CD14-positive monocyte (primary cell): ENCODE measurements around the gene OR13A1. TPM values are rescaled to one million over a fixed set of nuclear protein-coding genes. Genes with fewer than 3 reads are reported as not detected.

ENCODE experiments used
- DNase-seq, 3 donors: peaks; one replicate each; pipeline ENCODE4 v3.0.0-alpha.2; 2011 to 2022
- H2AFZ ChIP-seq: 2 replicates; pipeline ENCODE4 v1.6.0; 2012; ENCODE audit warnings: mild to moderate bottlenecking, low read depth, low read length, inconsistent platforms; ENCODE audit not compliant: insufficient read depth, poor library complexity, severe bottlenecking
- H3K27ac ChIP-seq, 2 donors: 1 replicate in 1 of 2; 2 replicates in 1 of 2; pipeline ENCODE4 v1.5.1; 2012 to 2013; ENCODE audit warnings: low read length in 2 of 2, control low read depth in 1 of 2, inconsistent platforms in 1 of 2, low read depth in 1 of 2, mild to moderate bottlenecking in 1 of 2
- H3K27me3 ChIP-seq, 2 donors: one replicate each; pipeline versions ENCODE4 v1.6.0 to v1.6.1; 2011 to 2013; ENCODE audit warnings: low read length in 2 of 2; ENCODE audit not compliant: control insufficient read depth in 2 of 2, insufficient read depth in 2 of 2
- H3K36me3 ChIP-seq, 2 donors: replicated peaks in 1 of 2; 1 replicate in 1 of 2; 2 replicates in 1 of 2; pipeline versions ENCODE4 v1.5.1 to v1.6.1; 2012 to 2013; ENCODE audit warnings: low read length in 2 of 2, control low read depth in 1 of 2, inconsistent platforms in 1 of 2, mild to moderate bottlenecking in 1 of 2; ENCODE audit not compliant: insufficient read depth in 2 of 2, control insufficient read depth in 1 of 2
- H3K4me1 ChIP-seq, 2 donors: 1 replicate in 1 of 2; 2 replicates in 1 of 2; pipeline versions ENCODE4 v1.5.1 to v1.6.1; 2012 to 2013; ENCODE audit warnings: low read length in 2 of 2, control low read depth in 1 of 2, inconsistent platforms in 1 of 2, mild to moderate bottlenecking in 1 of 2, moderate library complexity in 1 of 2; ENCODE audit not compliant: insufficient read depth in 2 of 2, control insufficient read depth in 1 of 2
- H3K4me2 ChIP-seq: replicated peaks from 2 replicates; pipeline ENCODE3; 2012; ENCODE audit warnings: low read length, moderate library complexity, mild to moderate bottlenecking; ENCODE audit not compliant: poor library complexity, severe bottlenecking; ENCODE audit errors: extremely low read depth
- H3K4me3 ChIP-seq, 3 experiments: fragments of 200-600 bp in 1 of 3; sonication (generic) in 1 of 3; replicated peaks in 1 of 3; 1 replicate in 2 of 3; 2 replicates in 1 of 3; pipeline ENCODE4 v1.5.1; 2011 to 2013; ENCODE audit warnings: low read length in 3 of 3, mild to moderate bottlenecking in 3 of 3, control low read depth in 2 of 3, low read depth in 2 of 3, inconsistent platforms in 1 of 3, moderate library complexity in 1 of 3
- H3K79me2 ChIP-seq: 2 replicates; pipeline ENCODE4 v1.6.0; 2012; ENCODE audit warnings: mild to moderate bottlenecking, control low read depth, inconsistent platforms, low read length, moderate library complexity; ENCODE audit not compliant: insufficient read depth
- H3K9ac ChIP-seq: 2 replicates; pipeline ENCODE4 v1.6.0; 2017; ENCODE audit warnings: low read length, mild to moderate bottlenecking; ENCODE audit not compliant: insufficient read depth, poor library complexity, severe bottlenecking
- H3K9me3 ChIP-seq, 2 donors: replicated peaks in 1 of 2; 1 replicate in 1 of 2; 2 replicates in 1 of 2; pipeline versions ENCODE4 v1.5.1 to v1.6.1; 2012 to 2013; ENCODE audit warnings: low read length in 2 of 2, control low read depth in 1 of 2; ENCODE audit not compliant: control insufficient read depth in 1 of 2, insufficient read depth in 1 of 2
- H4K20me1 ChIP-seq: 2 replicates; pipeline ENCODE4 v1.6.0; 2012; ENCODE audit warnings: mild to moderate bottlenecking, low read length, control low read depth, moderate library complexity; ENCODE audit not compliant: insufficient read depth
- H3K27ac Mint-ChIP-seq, 7 donors: one replicate each; pipeline ENCODE4 v1.8.0; 2020; ENCODE audit warnings: mild to moderate bottlenecking in 7 of 7, mixed read lengths in 7 of 7, moderate library complexity in 6 of 7, inconsistent platforms in 2 of 7
- H3K27me3 Mint-ChIP-seq, 3 donors: one replicate each; pipeline ENCODE4 v1.8.0; 2021 to 2022; ENCODE audit warnings: low read depth in 3 of 3, mild to moderate bottlenecking in 3 of 3, mixed read lengths in 3 of 3, moderate library complexity in 3 of 3, inconsistent platforms in 1 of 3
- H3K36me3 Mint-ChIP-seq, 2 donors: one replicate each; pipeline ENCODE4 v1.8.0; 2020; ENCODE audit warnings: mixed read lengths in 2 of 2, inconsistent platforms in 1 of 2, mild to moderate bottlenecking in 1 of 2
- H3K4me1 Mint-ChIP-seq: one replicate; pipeline ENCODE4 v1.8.0; 2020; ENCODE audit warnings: mild to moderate bottlenecking, mixed read lengths
- H3K4me3 Mint-ChIP-seq, 2 donors: one replicate each; pipeline ENCODE4 v1.8.0; 2020; ENCODE audit warnings: mild to moderate bottlenecking in 2 of 2, mixed read lengths in 2 of 2, moderate library complexity in 1 of 2
- H3K9me3 Mint-ChIP-seq, 7 donors: one replicate each; pipeline ENCODE4 v1.8.0; 2020 to 2022; ENCODE audit warnings: mixed read lengths in 7 of 7, mild to moderate bottlenecking in 6 of 7, moderate library complexity in 6 of 7, inconsistent platforms in 2 of 7
- WGBS: methylation state at CpG from one replicate; pipeline ENCODE4 v1.1.5; 2013; ENCODE audit warnings: missing lambda C conversion rate; ENCODE audit not compliant: insufficient coverage; 5-methylcytosine and 5-hydroxymethylcytosine counted together
- intact Hi-C, 2 donors: fragments of 100-400 bp; cut with micrococcal nuclease; formaldehyde crosslinking; loops; one replicate each; pipeline versions ENCODE4 v1.15.0 to v1.15.1; 2023
- polyA plus RNA-seq, 3 donors: library from polyadenylated mRNA; depleted of rRNA in 1 of 3; unstranded in 2 of 3; stranded (reverse) in 1 of 3; fragments of 300-500 nt in 2 of 3; fragments of >200 nt in 1 of 3; fragmentation: Illumina TruSeq in 2 of 3; gene quantifications; 1 replicate in 2 of 3; 2 replicates in 1 of 3; pipeline ENCODE4 v1.2.3, GENCODE V29; 2012 to 2021
- TF ChIP-seq, protein P1 (sequence below): fragments of 200-600 bp; IDR thresholded peaks from one replicate; pipeline ENCODE4 v1.8.0; 2022; ENCODE audit warnings: antibody characterized with exemption, mild to moderate bottlenecking

Gene OR13A1
- polyA plus RNA-seq, 3 donors: 0.08 to 0.14 TPM; not detected in 1

DNA sequence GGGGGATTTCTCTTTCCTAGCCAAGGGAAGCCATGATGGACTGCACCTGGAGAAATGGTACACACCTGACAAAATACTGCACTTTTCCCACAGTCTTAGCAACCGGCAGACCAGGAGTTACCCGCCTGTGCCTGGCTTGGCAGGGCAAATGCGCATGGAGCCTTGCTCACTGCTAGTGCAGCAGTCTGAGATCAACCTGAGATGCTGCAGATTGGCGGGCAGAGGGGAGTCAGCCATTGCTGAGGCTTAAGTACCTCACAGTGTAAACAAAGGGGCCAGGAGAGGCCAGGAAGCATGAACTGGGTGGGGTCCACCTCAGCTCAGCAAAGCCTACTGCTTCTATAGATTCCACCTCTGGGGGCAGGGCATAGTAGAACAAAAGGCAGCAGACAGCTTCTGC lies 49.4 kb downstream of the OR13A1 start:
- H3K27me3 ChIP-seq: no peaks in the 10 kb centered on the region
- Mint-ChIP-seq H3K36me3 (no peaks in the 10 kb centered on the region), H3K27me3 (peaks cover 0 to 15% (median 5%) of the 10 kb centered on the region in 3 donors)

DNA sequence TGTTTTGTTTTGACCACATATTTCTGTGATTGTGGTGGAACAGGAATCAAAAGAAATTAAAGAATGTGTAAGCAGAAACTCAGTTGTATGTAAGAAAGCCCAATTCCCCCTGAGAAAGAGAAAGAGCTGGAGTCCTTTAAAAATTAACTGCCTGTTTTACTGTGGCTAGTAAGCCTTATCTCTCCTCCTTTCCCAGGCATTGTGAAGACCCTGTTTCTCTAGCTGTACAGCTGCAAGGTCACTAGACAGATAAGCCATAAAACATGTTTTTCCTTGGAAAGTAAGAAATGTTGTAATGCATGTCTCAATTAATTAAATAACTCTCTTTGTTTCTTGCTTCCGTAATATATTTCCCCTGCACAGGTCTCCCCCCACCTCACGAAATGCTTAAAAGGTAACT lies 53.5 kb downstream of the OR13A1 start:
- H3K27ac Mint-ChIP-seq: no peak overlapping the region
- no peak overlapping the region for H3K4me3 ChIP-seq
- no peak for DNase-seq
- H3K9me3 Mint-ChIP-seq: peaks cover 0 to 10% (median 6%) of the 10 kb centered on the region in 7 donors
- no peaks in the 10 kb centered on the region for H4K20me1 ChIP-seq
- peaks cover 0 to 3% of the 10 kb centered on the region in 2 donors for H3K9me3 ChIP-seq
- H3K79me2 ChIP-seq: no peaks in the 10 kb centered on the region
- TF ChIP-seq, protein P1, sequence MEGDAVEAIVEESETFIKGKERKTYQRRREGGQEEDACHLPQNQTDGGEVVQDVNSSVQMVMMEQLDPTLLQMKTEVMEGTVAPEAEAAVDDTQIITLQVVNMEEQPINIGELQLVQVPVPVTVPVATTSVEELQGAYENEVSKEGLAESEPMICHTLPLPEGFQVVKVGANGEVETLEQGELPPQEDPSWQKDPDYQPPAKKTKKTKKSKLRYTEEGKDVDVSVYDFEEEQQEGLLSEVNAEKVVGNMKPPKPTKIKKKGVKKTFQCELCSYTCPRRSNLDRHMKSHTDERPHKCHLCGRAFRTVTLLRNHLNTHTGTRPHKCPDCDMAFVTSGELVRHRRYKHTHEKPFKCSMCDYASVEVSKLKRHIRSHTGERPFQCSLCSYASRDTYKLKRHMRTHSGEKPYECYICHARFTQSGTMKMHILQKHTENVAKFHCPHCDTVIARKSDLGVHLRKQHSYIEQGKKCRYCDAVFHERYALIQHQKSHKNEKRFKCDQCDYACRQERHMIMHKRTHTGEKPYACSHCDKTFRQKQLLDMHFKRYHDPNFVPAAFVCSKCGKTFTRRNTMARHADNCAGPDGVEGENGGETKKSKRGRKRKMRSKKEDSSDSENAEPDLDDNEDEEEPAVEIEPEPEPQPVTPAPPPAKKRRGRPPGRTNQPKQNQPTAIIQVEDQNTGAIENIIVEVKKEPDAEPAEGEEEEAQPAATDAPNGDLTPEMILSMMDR: no peak
- H3K27me3 ChIP-seq: no peaks in the 10 kb centered on the region
- WGBS: 100% methylated on average over 1 of the region's 2 CpGs
- intact Hi-C loops: no loop called here
- H3K4me1 ChIP-seq: no peaks in the 10 kb centered on the region
- no peak overlapping the region for H3K4me3 Mint-ChIP-seq
- H3K27ac ChIP-seq: no peak overlapping the region
- H3K4me2 ChIP-seq: no peak overlapping the region
- H3K4me1 Mint-ChIP-seq: no peaks in the 10 kb centered on the region
- H2AFZ ChIP-seq: no peak overlapping the region
- no peaks in the 10 kb centered on the region for H3K36me3 ChIP-seq
- H3K9ac ChIP-seq: no peak overlapping the region
- peaks cover 2 to 10% (median 2%) of the 10 kb centered on the region in 3 donors for H3K27me3 Mint-ChIP-seq
- no peaks in the 10 kb centered on the region for H3K36me3 Mint-ChIP-seq

More for the DNA sequence above, 49.4 kb downstream of the OR13A1 start:
- H3K4me3 ChIP-seq: no peak overlapping the region
- H3K27ac ChIP-seq: no peak overlapping the region
- peaks cover 0 to 3% of the 10 kb centered on the region in 2 donors for H3K9me3 ChIP-seq
- intact Hi-C loops: no loop called here
- no peaks in the 10 kb centered on the region for H3K79me2 ChIP-seq
- no peaks in the 10 kb centered on the region for H3K4me1 ChIP-seq
- 95% methylated on average over 4 of the region's 4 CpGs for WGBS
- H3K4me2 ChIP-seq: no peak overlapping the region
- Mint-ChIP-seq H3K27ac (no peak overlapping the region), H3K4me3 (no peak overlapping the region), H3K4me1 (no peaks in the 10 kb centered on the region), H3K9me3 (peaks cover 9 to 20% (median 13%) of the 10 kb centered on the region in 7 donors)
- no peaks in the 10 kb centered on the region for H4K20me1 ChIP-seq
- no peaks in the 10 kb centered on the region for H3K36me3 ChIP-seq
- no peak overlapping the region for H2AFZ ChIP-seq
- no peak overlapping the region for H3K9ac ChIP-seq
- TF ChIP-seq, protein P1: no peak
- DNase-seq: no peak
